Suppressor macrophage (primary cell): ENCODE results near the gene PAQR4.

Experiments used
- DNase-seq, 4 experiments: peaks; one replicate each; pipeline ENCODE4 v3.0.0-alpha.2; 2020 to 2022

The PAQR4 gene

GRCh38 chr16:2946649-2947048 is 22.5 kb upstream of the PAQR4 start:
- no peak for DNase-seq

GRCh38 chr16:2948807-2949704 is 20.1 kb upstream of the PAQR4 start:
- DNase-seq: no peak

- DNase-seq: no peak
These were observed 19.3 kb upstream of the PAQR4 start for GRCh38 chr16:2949705-2950352.

- DNase-seq: no peak
These were observed 18.8 kb upstream of the PAQR4 start for GRCh38 chr16:2950353-2950724.

GRCh38 chr16:2950773-2951172 is 18.4 kb upstream of the PAQR4 start:
- no peak for DNase-seq

GRCh38 chr16:2952679-2953078 is 16.5 kb upstream of the PAQR4 start:
- DNase-seq: no peak

- DNase-seq: no peak
These were observed 15.2 kb upstream of the PAQR4 start for GRCh38 chr16:2953706-2954627.

- no peak for DNase-seq
These were observed 14.3 kb upstream of the PAQR4 start for GRCh38 chr16:2954656-2955381.

GRCh38 chr16:2955438-2955778 is 13.7 kb upstream of the PAQR4 start:
- DNase-seq: no peak

- DNase-seq: peak; percentile 39 to 60 (median 46)
These were observed 13.2 kb upstream of the PAQR4 start for GRCh38 chr16:2955779-2956578.

- DNase-seq: no peak
These were observed 12.6 kb upstream of the PAQR4 start for GRCh38 chr16:2956579-2956956.

GRCh38 chr16:2959206-2959605 is 9.9 kb upstream of the PAQR4 start:
- no peak for DNase-seq

- no peak for DNase-seq
These were observed 8.8 kb upstream of the PAQR4 start for GRCh38 chr16:2960183-2961010.

GRCh38 chr16:2962334-2963073 is 6.6 kb upstream of the PAQR4 start:
- no peak for DNase-seq

GRCh38 chr16:2963074-2963722 is 6.0 kb upstream of the PAQR4 start:
- DNase-seq: no peak

- DNase-seq: peak; percentile 49 to 72 (median 54)
These were observed 5.2 kb upstream of the PAQR4 start, which contains the start of gene KREMEN2 for GRCh38 chr16:2963723-2964474. KREMEN2 (plus strand) TSS chr16:2964275; CDS start chr16:2964521, 246 bp downstream.

GRCh38 chr16:2964475-2965336 is 4.4 kb upstream of the PAQR4 start:
- DNase-seq: peak in 3 of 4 experiments; percentile 43 to 66 (median 43)
